Muscle of back (tissue), 13 donors: ENCODE data around the gene SLC39A6. TPM values are rescaled to one million over a fixed set of nuclear protein-coding genes. Genes with fewer than 3 reads are reported as not detected.
"Not testable (repeated sequence)": the region's sequence is repeated elsewhere in the genome, so short reads cannot be mapped to it uniquely, and the experiment has no call there.

Experiments used
- DNase-seq, 3 donors: peaks; one replicate each; pipeline versions ENCODE4 v3.0.0 to v3.0.0-alpha.2; 2013
- long read RNA-seq, 9 donors: transcript quantifications; one replicate each; lab custom pipeline, GENCODE V29; 2026
- polyA plus RNA-seq, 10 donors: library from polyadenylated mRNA; unstranded; fragments of 120-200 nt; gene quantifications; one replicate each; pipeline ENCODE4 v1.2.1, GENCODE V29; 2013; ENCODE audit not compliant: insufficient read length in 10 of 10

Gene SLC39A6, protein sequence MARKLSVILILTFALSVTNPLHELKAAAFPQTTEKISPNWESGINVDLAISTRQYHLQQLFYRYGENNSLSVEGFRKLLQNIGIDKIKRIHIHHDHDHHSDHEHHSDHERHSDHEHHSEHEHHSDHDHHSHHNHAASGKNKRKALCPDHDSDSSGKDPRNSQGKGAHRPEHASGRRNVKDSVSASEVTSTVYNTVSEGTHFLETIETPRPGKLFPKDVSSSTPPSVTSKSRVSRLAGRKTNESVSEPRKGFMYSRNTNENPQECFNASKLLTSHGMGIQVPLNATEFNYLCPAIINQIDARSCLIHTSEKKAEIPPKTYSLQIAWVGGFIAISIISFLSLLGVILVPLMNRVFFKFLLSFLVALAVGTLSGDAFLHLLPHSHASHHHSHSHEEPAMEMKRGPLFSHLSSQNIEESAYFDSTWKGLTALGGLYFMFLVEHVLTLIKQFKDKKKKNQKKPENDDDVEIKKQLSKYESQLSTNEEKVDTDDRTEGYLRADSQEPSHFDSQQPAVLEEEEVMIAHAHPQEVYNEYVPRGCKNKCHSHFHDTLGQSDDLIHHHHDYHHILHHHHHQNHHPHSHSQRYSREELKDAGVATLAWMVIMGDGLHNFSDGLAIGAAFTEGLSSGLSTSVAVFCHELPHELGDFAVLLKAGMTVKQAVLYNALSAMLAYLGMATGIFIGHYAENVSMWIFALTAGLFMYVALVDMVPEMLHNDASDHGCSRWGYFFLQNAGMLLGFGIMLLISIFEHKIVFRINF
- 10 to 100 TPM; 30.3 to 42.3 (median 35.3) TPM for polyA plus RNA-seq
- long read RNA-seq, donor 1, partial matches to known transcripts: 8 of 12 reads
- long read RNA-seq, donor 1, other reads (novel, unspliced or antisense): 0 of 12 reads
- long read RNA-seq, donor 2, partial matches to known transcripts: 0 of 5 reads
- long read RNA-seq, donor 2, other reads (novel, unspliced or antisense): 0 of 5 reads
- long read RNA-seq, donor 3: 0 reads
- long read RNA-seq, donor 4, partial matches to known transcripts: 7 of 12 reads
- long read RNA-seq, donor 4, other reads (novel, unspliced or antisense): 0 of 12 reads
- long read RNA-seq, donor 5, partial matches to known transcripts: 12 of 17 reads
- long read RNA-seq, donor 5, other reads (novel, unspliced or antisense): 0 of 17 reads
- long read RNA-seq, donor 6, transcript SLC39A6-201 (10 exons, 3,543 nt): major isoform, 5 of 19 reads
- long read RNA-seq, donor 6, partial matches to known transcripts: 13 of 19 reads
- long read RNA-seq, donor 6, other reads (novel, unspliced or antisense): 0 of 19 reads
- long read RNA-seq, donor 7, partial matches to known transcripts: 9 of 13 reads
- long read RNA-seq, donor 7, other reads (novel, unspliced or antisense): 0 of 13 reads
- long read RNA-seq, donor 8, partial matches to known transcripts: 14 of 16 reads
- long read RNA-seq, donor 8, other reads (novel, unspliced or antisense): 0 of 16 reads
- long read RNA-seq, donor 9: 0 reads

- peak; percentile 95 to 99 (median 99) for DNase-seq
These were observed at the start of gene SLC39A6, which contains the start of gene ELP2 for GRCh38 chr18:36129300-36130038. TSS of gene SLC39A6 (minus strand) at chr18:36129340. CDS start at chr18:36127007, 2,333 bp downstream. TSS of gene ELP2 (plus strand) at chr18:36129899. CDS start at chr18:36129934, 35 bp downstream.

- DNase-seq: no peak
These were observed 48.8 kb upstream of the SLC39A6 start for GRCh38 chr18:36177913-36178312.

GRCh38 chr18:36176711-36177110, 47.6 kb upstream of the SLC39A6 start:
- DNase-seq: no peak

DNA sequence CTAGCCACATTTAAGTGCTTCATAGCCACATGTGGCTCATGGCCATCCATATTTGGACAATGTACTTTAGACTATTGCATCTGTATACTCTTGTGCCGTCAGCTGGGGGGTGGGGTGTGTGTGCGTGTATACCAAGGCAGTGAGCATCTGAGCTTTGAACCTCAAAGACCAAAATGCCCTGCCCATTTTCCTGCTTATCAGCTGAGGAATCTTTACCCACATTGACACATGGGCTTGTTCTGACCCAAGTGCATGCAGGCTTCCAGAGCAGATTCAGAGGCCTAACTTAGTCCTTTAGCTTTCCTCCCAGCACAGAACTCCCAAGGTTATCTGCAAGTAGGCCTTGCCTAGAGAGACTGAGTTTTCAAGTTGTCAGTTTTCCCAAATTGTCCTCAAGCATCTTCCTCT, 47.0 kb upstream of the SLC39A6 start:
- DNase-seq: no peak

- DNase-seq: no peak
These were observed 46.3 kb upstream of the SLC39A6 start for GRCh38 chr18:36175481-36175880.

DNA sequence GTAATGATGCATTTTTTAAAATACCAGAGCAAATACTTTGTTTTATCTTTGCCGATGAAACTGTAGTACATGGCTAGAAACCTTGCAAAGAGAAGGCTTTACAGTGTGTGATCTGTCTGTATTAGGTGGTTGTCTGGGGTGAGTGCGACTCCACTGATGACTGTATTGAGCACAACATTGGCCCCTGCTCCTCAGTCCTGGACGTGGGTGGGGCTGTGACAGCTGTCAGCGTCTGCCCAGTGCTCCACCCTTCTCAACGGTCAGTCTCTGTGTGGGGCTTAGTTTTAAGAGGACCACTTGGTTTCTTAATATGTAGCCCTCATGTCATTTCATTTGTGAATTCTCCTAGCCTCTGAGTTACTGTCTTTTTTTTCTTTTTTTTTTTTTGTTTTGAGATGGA, 40.8 kb upstream of the SLC39A6 start:
- no peak for DNase-seq

- not testable (repeated sequence) for DNase-seq
These were observed 39.2 kb upstream of the SLC39A6 start for GRCh38 chr18:36168296-36168695.

GRCh38 chr18:36167692-36168218, 38.6 kb upstream of the SLC39A6 start:
- DNase-seq: no peak

DNA sequence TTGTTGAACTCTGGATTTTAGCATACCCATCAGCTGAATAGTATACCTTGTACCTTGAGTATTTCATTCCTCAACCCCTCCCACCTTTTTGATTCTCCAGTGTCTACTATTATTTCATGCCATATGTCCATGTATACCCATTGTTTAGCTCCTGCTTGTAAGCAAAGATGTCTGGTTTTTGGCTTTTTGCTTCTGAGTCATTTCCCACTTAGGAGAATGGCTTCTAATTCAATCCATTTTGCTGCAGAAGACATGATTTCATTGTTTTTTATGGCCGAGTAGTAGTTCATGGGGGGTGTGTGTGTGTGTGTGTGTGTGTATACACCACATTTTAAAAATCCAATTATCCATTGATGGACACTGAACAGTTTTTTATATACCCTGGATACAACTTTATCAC, 33.8 kb upstream of the SLC39A6 start:
- DNase-seq: no peak

DNA sequence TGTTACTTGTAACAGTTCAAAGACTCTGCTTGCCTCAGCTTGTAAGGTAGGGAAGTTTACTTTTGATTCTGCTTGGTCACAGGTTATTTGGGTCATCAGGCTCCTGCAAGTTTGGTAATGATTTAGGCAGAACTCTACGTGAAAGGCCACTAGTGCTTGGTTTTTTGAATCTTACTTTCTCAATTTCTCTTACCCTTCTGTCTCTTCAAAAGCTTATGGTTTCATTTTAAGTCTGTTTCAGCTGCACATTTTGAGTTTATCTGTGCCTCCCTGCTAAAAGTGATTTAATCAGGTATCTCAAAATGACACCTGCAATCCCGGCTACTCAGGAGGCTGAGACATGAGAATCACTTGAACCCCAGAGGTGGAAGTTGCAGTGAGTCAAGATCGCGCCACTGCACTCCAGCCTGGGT, 31.8 kb upstream of the SLC39A6 start:
- DNase-seq: no peak

- peak in 1 of 3 donors; percentile 48 for DNase-seq
These were observed 29.2 kb upstream of the SLC39A6 start for GRCh38 chr18:36158266-36158867.

GRCh38 chr18:36157441-36157840, 28.3 kb upstream of the SLC39A6 start:
- DNase-seq: no peak

- DNase-seq: no peak
These were observed 27.0 kb upstream of the SLC39A6 start for GRCh38 chr18:36155851-36156757.

DNA sequence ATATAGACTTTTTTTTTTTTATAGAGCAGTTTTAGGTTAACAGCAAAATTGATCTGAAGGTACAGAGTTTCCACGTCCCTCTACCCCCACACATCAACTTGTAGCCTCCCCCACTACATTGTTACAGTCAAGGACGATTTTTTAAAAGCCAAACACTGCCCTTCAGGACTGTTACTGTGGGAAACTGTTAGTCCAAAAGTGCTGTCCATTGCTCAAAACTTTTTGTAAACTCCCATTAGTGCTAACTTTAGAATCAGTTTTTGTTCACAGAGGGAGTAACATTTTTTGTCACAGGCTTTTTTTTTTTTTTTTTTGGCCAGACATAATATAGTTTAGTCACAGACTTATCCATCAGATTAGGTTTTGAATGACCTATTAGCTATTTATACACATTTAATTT, 24.6 kb upstream of the SLC39A6 start:
- no peak for DNase-seq

GRCh38 chr18:36153203-36153602, 24.1 kb upstream of the SLC39A6 start:
- DNase-seq: peak in 1 of 3 donors; percentile 85

DNA sequence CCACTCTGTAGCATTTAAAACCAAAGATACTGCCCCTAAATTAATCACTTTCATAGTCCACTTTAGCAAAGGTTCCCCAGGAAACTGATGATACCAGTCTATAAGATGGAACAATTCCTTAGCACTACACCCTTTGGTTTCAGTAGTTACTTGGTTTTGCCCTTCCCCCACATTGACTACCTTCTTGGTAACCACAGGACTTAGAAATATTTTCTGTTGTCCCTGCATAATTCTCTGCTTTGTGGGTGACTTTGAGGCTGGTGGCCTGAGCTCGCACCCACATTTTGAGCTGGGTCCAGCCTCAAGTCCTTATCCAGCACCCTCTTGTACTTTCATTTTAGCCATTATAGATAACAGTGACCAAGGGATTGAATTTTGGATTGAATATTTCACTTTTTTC, 23.6 kb upstream of the SLC39A6 start:
- no peak for DNase-seq

- DNase-seq: no peak
These were observed 20.6 kb upstream of the SLC39A6 start for GRCh38 chr18:36149514-36150289.

- DNase-seq: no peak
These were observed 14.3 kb upstream of the SLC39A6 start for GRCh38 chr18:36143391-36143790.
